ENCODE results near the gene GNG13. TPM values are rescaled to one million over a fixed set of nuclear protein-coding genes. Genes with fewer than 3 reads are reported as not detected.

GNG13 gene
- total and polyA plus RNA-seq, 9 of the 15 experiments (the other 6 are each of a cell fraction or from before 2014, with no cell fraction given), result not detected

GRCh38 chr16:847151-847550 lies 46.6 kb upstream of the GNG13 start (continued):
- TF ChIP-seq, protein P1, sequence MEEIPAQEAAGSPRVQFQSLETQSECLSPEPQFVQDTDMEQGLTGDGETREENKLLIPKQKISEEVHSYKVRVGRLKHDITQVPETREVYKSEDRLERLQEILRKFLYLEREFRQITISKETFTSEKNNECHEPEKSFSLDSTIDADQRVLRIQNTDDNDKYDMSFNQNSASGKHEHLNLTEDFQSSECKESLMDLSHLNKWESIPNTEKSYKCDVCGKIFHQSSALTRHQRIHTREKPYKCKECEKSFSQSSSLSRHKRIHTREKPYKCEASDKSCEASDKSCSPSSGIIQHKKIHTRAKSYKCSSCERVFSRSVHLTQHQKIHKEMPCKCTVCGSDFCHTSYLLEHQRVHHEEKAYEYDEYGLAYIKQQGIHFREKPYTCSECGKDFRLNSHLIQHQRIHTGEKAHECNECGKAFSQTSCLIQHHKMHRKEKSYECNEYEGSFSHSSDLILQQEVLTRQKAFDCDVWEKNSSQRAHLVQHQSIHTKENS (CRISPR knock-in tag; IDR thresholded peaks at IDR 0.05), result no peak
- no peak for TF ChIP-seq HEY1 (CRISPR knock-in tag; IDR thresholded peaks at IDR 0.05; ENCODE audit: borderline replicate concordance)
- TF ChIP-seq HNRNPL (IDR thresholded peaks at IDR 0.05; ENCODE audit: low read depth, low read length), result no peak
- no peak for TF ChIP-seq NFE2 (IDR thresholded peaks at IDR 0.05; ENCODE audit: low read depth)
- no peak for TF ChIP-seq MCM5 (IDR thresholded peaks at IDR 0.05; ENCODE audit: low read depth)
- TF ChIP-seq, protein P2, sequence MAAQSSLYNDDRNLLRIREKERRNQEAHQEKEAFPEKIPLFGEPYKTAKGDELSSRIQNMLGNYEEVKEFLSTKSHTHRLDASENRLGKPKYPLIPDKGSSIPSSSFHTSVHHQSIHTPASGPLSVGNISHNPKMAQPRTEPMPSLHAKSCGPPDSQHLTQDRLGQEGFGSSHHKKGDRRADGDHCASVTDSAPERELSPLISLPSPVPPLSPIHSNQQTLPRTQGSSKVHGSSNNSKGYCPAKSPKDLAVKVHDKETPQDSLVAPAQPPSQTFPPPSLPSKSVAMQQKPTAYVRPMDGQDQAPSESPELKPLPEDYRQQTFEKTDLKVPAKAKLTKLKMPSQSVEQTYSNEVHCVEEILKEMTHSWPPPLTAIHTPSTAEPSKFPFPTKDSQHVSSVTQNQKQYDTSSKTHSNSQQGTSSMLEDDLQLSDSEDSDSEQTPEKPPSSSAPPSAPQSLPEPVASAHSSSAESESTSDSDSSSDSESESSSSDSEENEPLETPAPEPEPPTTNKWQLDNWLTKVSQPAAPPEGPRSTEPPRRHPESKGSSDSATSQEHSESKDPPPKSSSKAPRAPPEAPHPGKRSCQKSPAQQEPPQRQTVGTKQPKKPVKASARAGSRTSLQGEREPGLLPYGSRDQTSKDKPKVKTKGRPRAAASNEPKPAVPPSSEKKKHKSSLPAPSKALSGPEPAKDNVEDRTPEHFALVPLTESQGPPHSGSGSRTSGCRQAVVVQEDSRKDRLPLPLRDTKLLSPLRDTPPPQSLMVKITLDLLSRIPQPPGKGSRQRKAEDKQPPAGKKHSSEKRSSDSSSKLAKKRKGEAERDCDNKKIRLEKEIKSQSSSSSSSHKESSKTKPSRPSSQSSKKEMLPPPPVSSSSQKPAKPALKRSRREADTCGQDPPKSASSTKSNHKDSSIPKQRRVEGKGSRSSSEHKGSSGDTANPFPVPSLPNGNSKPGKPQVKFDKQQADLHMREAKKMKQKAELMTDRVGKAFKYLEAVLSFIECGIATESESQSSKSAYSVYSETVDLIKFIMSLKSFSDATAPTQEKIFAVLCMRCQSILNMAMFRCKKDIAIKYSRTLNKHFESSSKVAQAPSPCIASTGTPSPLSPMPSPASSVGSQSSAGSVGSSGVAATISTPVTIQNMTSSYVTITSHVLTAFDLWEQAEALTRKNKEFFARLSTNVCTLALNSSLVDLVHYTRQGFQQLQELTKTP (IDR thresholded peaks at IDR 0.05; ENCODE audit: low read depth in 1 of 2, partially characterized antibody in 2 of 2), result no peak
- no peak for TF ChIP-seq GTF2E2 (tag; IDR thresholded peaks at IDR 0.05)
- no peak for TF ChIP-seq ZNF41 (CRISPR knock-in tag; conservative IDR thresholded peaks at IDR 0.05)
- TF ChIP-seq ZNF280B (CRISPR knock-in tag; IDR thresholded peaks at IDR 0.05), result no peak
- TF ChIP-seq POU5F1 (IDR thresholded peaks at IDR 0.05; ENCODE audit: borderline replicate concordance, low read depth, low read length, partially characterized antibody), result no peak
- TF ChIP-seq, protein P3, sequence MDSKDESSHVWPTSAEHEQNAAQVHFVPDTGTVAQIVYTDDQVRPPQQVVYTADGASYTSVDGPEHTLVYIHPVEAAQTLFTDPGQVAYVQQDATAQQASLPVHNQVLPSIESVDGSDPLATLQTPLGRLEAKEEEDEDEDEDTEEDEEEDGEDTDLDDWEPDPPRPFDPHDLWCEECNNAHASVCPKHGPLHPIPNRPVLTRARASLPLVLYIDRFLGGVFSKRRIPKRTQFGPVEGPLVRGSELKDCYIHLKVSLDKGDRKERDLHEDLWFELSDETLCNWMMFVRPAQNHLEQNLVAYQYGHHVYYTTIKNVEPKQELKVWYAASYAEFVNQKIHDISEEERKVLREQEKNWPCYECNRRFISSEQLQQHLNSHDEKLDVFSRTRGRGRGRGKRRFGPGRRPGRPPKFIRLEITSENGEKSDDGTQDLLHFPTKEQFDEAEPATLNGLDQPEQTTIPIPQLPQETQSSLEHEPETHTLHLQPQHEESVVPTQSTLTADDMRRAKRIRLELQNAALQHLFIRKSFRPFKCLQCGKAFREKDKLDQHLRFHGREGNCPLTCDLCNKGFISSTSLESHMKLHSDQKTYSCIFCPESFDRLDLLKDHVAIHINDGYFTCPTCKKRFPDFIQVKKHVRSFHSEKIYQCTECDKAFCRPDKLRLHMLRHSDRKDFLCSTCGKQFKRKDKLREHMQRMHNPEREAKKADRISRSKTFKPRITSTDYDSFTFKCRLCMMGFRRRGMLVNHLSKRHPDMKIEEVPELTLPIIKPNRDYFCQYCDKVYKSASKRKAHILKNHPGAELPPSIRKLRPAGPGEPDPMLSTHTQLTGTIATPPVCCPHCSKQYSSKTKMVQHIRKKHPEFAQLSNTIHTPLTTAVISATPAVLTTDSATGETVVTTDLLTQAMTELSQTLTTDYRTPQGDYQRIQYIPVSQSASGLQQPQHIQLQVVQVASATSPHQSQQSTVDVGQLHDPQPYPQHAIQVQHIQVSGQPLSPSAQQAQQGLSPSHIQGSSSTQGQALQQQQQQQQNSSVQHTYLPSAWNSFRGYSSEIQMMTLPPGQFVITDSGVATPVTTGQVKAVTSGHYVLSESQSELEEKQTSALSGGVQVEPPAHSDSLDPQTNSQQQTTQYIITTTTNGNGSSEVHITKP (IDR thresholded peaks at IDR 0.05; ENCODE audit: partially characterized antibody), result no peak

Data from K562 (cell line).